ENCODE data around the gene CCDC15. TPM values are rescaled to one million over a fixed set of nuclear protein-coding genes. Genes with fewer than 3 reads are reported as not detected.

CCDC15 gene
- polyA plus RNA-seq, 2 donors, result 0.69 to 0.87 TPM

Other genes with a start within 250 kb of the CCDC15 start
- 1 to 10 TPM; 1.6 to 3.1 TPM for gene NRGN, start 214.3 kb upstream of the CCDC15 start, polyA plus RNA-seq
- gene VSIG2, start 201.9 kb upstream of the CCDC15 start, polyA plus RNA-seq, result 10 to 100 TPM in 1 of 2 donors, 1 to 10 TPM in 1; 9.7 to 51.4 TPM
- 10 to 100 TPM; 16.8 to 34.1 TPM for gene ESAM, start 191.9 kb upstream of the CCDC15 start, polyA plus RNA-seq
- gene MSANTD2, start 153.8 kb upstream of the CCDC15 start, polyA plus RNA-seq, result 1 to 10 TPM; 3.8 to 9.3 TPM
- 10 to 100 TPM in 1 of 2 donors, 1 to 10 TPM in 1; 8.6 to 20.6 TPM for gene ROBO3, start 88.8 kb upstream of the CCDC15 start, polyA plus RNA-seq
- 1 to 10 TPM; 3.2 TPM for gene ROBO4, start 56.3 kb upstream of the CCDC15 start, polyA plus RNA-seq
- gene HEPN1, start 35.0 kb upstream of the CCDC15 start, polyA plus RNA-seq, result not detected
- gene HEPACAM, start 18.2 kb upstream of the CCDC15 start, polyA plus RNA-seq, result under 1 TPM; 0.02 TPM
- 10 to 100 TPM; 21.7 to 27.0 TPM for gene SLC37A2, start 109.1 kb downstream of the CCDC15 start, polyA plus RNA-seq
- gene TMEM218, start 157.4 kb downstream of the CCDC15 start, polyA plus RNA-seq, result 10 to 100 TPM; 11.5 to 18.8 TPM
- gene PKNOX2, start 210.5 kb downstream of the CCDC15 start, polyA plus RNA-seq, result under 1 TPM; 0.24 to 0.43 TPM